ENCODE measurements around the gene PSMD9. TPM values are rescaled to one million over a fixed set of nuclear protein-coding genes. Genes with fewer than 3 reads are reported as not detected.

PSMD9 gene
- total RNA-seq, 4 donors from 2014 or later, result 54.8 to 79.5 (median 70.7) TPM

GRCh38 chr12:121953695-121954094 is 65.1 kb downstream of the PSMD9 start:
- TF ChIP-seq CTCF (IDR thresholded peaks at IDR 0.05), result no peak
- no peak for TF ChIP-seq POLR2A (IDR thresholded peaks at IDR 0.05)
- TF ChIP-seq POLR2AphosphoS5 (IDR thresholded peaks at IDR 0.05), result no peak
- TF ChIP-seq EP300 (IDR thresholded peaks at IDR 0.05), result no peak
- ATAC-seq, result no peak
- H3K27ac ChIP-seq, result no peak overlapping the region
- H3K9me3 ChIP-seq, result no peaks in the 10 kb centered on the region
- H3K36me3 ChIP-seq, result no peaks in the 10 kb centered on the region
- H3K4me1 ChIP-seq, result no peaks in the 10 kb centered on the region
- 60 to 81% methylated on average over 3 of the region's 3 CpGs for WGBS, 2 donors (ENCODE audit: low coverage in 1 of 2)
- H3K4me3 ChIP-seq, result no peak overlapping the region
- no peaks in the 10 kb centered on the region for H3K27me3 ChIP-seq

GRCh38 chr12:121955258-121956237 is 67.0 kb downstream of the PSMD9 start:
- no peak for ATAC-seq
- Histone ChIP-seq H3K4me3 (no peak overlapping the region), H3K9me3 (no peaks in the 10 kb centered on the region), H3K4me1 (no peaks in the 10 kb centered on the region), H3K36me3 (no peaks in the 10 kb centered on the region), H3K27me3 (no peaks in the 10 kb centered on the region), H3K27ac (no peak overlapping the region)
- TF ChIP-seq EP300 (IDR thresholded peaks at IDR 0.05), result no peak
- TF ChIP-seq POLR2AphosphoS5 (IDR thresholded peaks at IDR 0.05), result no peak
- peak; percentile 14 to 49 (median 42) for TF ChIP-seq CTCF (IDR thresholded peaks at IDR 0.05)
- no peak for TF ChIP-seq POLR2A (IDR thresholded peaks at IDR 0.05)
- WGBS, 2 donors (ENCODE audit: low coverage in 1 of 2), result 75 to 90% methylated on average over 5 to 7 of the region's 13 CpGs

- H3K9me3 ChIP-seq, result no peaks in the 10 kb centered on the region
- no peaks in the 10 kb centered on the region for H3K36me3 ChIP-seq
- no peak for ATAC-seq
- 81 to 93% methylated on average over 5 to 6 of the region's 6 CpGs for WGBS, 2 donors (ENCODE audit: low coverage in 1 of 2)
- no peak for TF ChIP-seq CTCF (IDR thresholded peaks at IDR 0.05)
- TF ChIP-seq EP300 (IDR thresholded peaks at IDR 0.05), result no peak
- TF ChIP-seq POLR2A (IDR thresholded peaks at IDR 0.05), result no peak
- TF ChIP-seq POLR2AphosphoS5 (IDR thresholded peaks at IDR 0.05), result no peak
- H3K4me3 ChIP-seq, result no peak overlapping the region
- H3K27ac ChIP-seq, result no peak overlapping the region
- H3K27me3 ChIP-seq, result no peaks in the 10 kb centered on the region
- no peaks in the 10 kb centered on the region for H3K4me1 ChIP-seq
Measured at GRCh38 chr12:121957861-121958515, 69.4 kb downstream of the PSMD9 start.

- 52 to 60% methylated on average over 2 to 18 of the region's 21 CpGs for WGBS, 2 donors (ENCODE audit: low coverage in 1 of 2)
- Histone ChIP-seq H3K4me3 (no peak overlapping the region), H3K9me3 (no peaks in the 10 kb centered on the region), H3K4me1 (no peaks in the 10 kb centered on the region), H3K27ac (no peak overlapping the region), H3K27me3 (no peaks in the 10 kb centered on the region), H3K36me3 (no peaks in the 10 kb centered on the region)
- TF ChIP-seq POLR2A (IDR thresholded peaks at IDR 0.05) (no peak), EP300 (IDR thresholded peaks at IDR 0.05) (no peak), POLR2AphosphoS5 (IDR thresholded peaks at IDR 0.05) (no peak), CTCF (IDR thresholded peaks at IDR 0.05) (no peak)
- no peak for ATAC-seq
Measured at GRCh38 chr12:121958541-121959240, 70.1 kb downstream of the PSMD9 start.

Data from gastroesophageal sphincter (tissue), 4 donors.